ENCODE results near the gene ENTPD6. TPM values are rescaled to one million over a fixed set of nuclear protein-coding genes. Genes with fewer than 3 reads are reported as not detected.
"Not testable (repeated sequence)": the region's sequence is repeated elsewhere in the genome, so short reads cannot be mapped to it uniquely, and the experiment has no call there.

The ENTPD6 gene
- total RNA-seq, 3 donors from 2014 or later (not counting 1 experiment from before 2014, with no cell fraction given) = 36.4 to 43.1 (median 41.4) TPM

DNA sequence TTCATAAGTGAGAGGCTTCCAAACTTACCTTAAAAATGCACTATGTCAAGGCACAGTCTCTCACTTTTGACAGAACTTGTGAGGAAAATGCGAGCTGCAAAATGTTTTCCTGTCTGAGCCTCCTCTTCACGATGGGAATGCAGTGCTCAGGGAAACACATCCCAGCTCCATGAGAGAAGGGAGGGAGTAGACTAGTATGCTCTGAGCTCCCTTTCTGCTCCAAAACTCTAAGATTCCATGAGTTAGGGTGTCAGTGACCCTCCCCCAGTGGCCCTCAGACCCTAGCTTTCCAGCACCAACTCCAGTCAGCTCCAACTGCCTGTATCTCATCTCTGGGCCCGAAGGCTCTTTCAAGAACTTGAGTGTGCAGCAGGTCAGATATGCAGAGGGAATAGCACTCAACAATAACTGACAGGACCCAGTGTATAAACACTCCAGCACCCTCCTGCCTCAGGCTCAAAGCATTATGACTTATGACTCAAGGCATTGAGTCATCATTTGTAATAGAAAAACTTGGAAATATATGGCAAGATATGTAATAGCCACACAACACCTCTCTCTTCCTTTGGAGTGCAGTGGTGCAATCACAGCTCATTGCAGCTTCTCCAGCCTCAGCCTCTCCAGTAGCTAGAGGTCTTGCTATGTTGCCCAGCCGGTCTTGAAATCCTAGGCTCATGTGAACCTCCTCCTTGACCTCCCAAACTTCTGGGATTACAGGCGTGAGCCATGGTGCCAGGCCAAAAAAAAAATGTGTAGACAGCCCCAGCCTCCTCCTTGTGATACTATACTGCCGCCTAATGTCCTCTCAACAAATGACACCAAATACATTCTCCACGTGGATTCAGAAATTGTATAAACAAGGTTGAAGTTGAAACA is 16.7 kb upstream of the ENTPD6 start:
- DNase-seq = peak in 1 of 2 donors; percentile 68
- Histone ChIP-seq H3K36me3 (ENCODE audit: control insufficient read depth, insufficient read depth, low read length) (no peaks in the 10 kb centered on the region), H3K27ac (ENCODE audit: low read length) (no peak overlapping the region), H3K4me1 (ENCODE audit: control insufficient read depth, insufficient read depth, low read length) (no peaks in the 10 kb centered on the region), H3K9me3 (ENCODE audit: control insufficient read depth, insufficient read depth, low read length) (no peaks in the 10 kb centered on the region), H3K4me3 (ENCODE audit: low read length) (no peak overlapping the region), H3K27me3 (ENCODE audit: control insufficient read depth, insufficient read depth, low read length) (no peaks in the 10 kb centered on the region)
- Mint-ChIP-seq H3K36me3 (peaks cover 7% of the 10 kb centered on the region), H3K27me3 (ENCODE audit: low read depth in 2 of 2) (peaks cover 6 to 35% of the 10 kb centered on the region in 2 donors), H3K4me1 (no peaks in the 10 kb centered on the region), H3K4me3 (no peak overlapping the region), H3K9me3 (peaks cover 3% of the 10 kb centered on the region in 2 donors), H3K27ac (no peak overlapping the region)
- intact Hi-C loops (cut with micrococcal nuclease) = no loop called here
- TF ChIP-seq, protein P1, sequence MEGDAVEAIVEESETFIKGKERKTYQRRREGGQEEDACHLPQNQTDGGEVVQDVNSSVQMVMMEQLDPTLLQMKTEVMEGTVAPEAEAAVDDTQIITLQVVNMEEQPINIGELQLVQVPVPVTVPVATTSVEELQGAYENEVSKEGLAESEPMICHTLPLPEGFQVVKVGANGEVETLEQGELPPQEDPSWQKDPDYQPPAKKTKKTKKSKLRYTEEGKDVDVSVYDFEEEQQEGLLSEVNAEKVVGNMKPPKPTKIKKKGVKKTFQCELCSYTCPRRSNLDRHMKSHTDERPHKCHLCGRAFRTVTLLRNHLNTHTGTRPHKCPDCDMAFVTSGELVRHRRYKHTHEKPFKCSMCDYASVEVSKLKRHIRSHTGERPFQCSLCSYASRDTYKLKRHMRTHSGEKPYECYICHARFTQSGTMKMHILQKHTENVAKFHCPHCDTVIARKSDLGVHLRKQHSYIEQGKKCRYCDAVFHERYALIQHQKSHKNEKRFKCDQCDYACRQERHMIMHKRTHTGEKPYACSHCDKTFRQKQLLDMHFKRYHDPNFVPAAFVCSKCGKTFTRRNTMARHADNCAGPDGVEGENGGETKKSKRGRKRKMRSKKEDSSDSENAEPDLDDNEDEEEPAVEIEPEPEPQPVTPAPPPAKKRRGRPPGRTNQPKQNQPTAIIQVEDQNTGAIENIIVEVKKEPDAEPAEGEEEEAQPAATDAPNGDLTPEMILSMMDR (IDR thresholded peaks at IDR 0.05) = peak; percentile 57
- peak; percentile 64 to 71 (median 68) for ATAC-seq
- WGBS (ENCODE audit: insufficient coverage) = 73% methylated on average over 5 of the region's 7 CpGs

DNA sequence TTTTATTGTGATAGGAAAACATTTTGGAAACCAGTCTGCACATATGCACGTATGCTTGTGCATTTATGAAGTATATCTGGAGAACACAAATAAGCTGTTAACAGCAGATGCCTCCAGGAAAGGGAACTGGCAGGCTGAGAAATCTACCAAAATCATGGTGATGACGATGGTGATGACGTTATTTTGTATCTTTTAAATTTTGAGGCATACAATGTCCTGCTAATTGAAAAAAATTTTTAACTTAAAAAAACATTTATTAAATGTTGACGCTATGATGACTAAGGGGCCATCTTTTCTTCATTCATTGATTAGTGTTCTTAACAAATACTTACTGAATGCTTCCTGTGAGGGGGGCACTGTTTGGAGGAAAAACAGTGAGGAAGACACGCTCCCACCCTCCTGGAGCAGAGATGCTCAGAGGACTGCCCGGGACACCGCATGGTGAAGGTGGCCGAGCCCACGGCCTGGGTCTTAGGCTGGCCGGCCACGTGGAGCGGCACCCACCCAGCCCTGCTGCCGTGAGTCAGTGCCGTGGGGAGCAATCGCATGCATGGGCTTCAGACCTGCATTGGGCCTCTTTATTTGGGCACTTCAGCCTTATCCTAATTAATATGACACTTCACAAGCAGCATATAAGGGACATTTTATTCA is 15.9 kb upstream of the ENTPD6 start:
- Mint-ChIP-seq H3K27me3 (ENCODE audit: low read depth in 2 of 2) (peaks cover 13 to 40% of the 10 kb centered on the region in 2 donors), H3K36me3 (peaks cover 10% of the 10 kb centered on the region), H3K9me3 (peaks cover 3 to 5% of the 10 kb centered on the region in 2 donors), H3K4me3 (no peak overlapping the region), H3K27ac (no peak overlapping the region), H3K4me1 (no peaks in the 10 kb centered on the region)
- Histone ChIP-seq H3K36me3 (ENCODE audit: control insufficient read depth, insufficient read depth, low read length) (no peaks in the 10 kb centered on the region), H3K27me3 (ENCODE audit: control insufficient read depth, insufficient read depth, low read length) (no peaks in the 10 kb centered on the region), H3K27ac (ENCODE audit: low read length) (no peak overlapping the region), H3K4me1 (ENCODE audit: control insufficient read depth, insufficient read depth, low read length) (no peaks in the 10 kb centered on the region), H3K9me3 (ENCODE audit: control insufficient read depth, insufficient read depth, low read length) (no peaks in the 10 kb centered on the region), H3K4me3 (ENCODE audit: low read length) (no peak overlapping the region)
- TF ChIP-seq, protein P1 (IDR thresholded peaks at IDR 0.05) = no peak
- intact Hi-C loops (cut with micrococcal nuclease) = no loop called here
- 73% methylated on average over 14 of the region's 15 CpGs for WGBS (ENCODE audit: insufficient coverage)
- no peak for DNase-seq
- ATAC-seq = no peak

DNA sequence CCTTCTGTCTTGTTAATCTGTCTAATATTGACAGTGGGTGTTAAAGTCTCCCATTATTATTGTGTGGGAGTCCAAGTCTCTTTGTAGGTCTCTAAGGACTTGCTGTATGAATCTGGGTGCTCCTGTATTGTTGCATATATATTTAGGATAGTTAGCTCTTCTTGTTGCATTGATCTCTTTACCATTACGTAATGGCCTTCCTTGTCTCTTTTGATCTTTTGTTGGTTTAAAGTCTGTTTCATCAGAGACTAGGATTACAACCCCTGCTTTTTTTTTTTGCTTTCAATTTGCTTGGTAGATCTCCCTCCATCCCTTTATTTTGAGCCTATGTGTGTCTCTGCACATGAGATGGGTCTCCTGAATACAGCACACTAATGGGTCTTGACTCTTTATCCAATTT is 11.1 kb upstream of the ENTPD6 start:
- H3K36me3 ChIP-seq (ENCODE audit: control insufficient read depth, insufficient read depth, low read length); H3K4me3 ChIP-seq (ENCODE audit: low read length); H3K27me3 ChIP-seq (ENCODE audit: control insufficient read depth, insufficient read depth, low read length); H3K36me3 Mint-ChIP-seq; H3K4me1 ChIP-seq (ENCODE audit: control insufficient read depth, insufficient read depth, low read length); H3K27ac Mint-ChIP-seq; intact Hi-C loops (cut with micrococcal nuclease); H3K9me3 ChIP-seq (ENCODE audit: control insufficient read depth, insufficient read depth, low read length); H3K27ac ChIP-seq (ENCODE audit: low read length); H3K4me3 Mint-ChIP-seq; H3K4me1 Mint-ChIP-seq; ATAC-seq; DNase-seq; H3K9me3 Mint-ChIP-seq: not testable (repeated sequence)
- 100% methylated on average over 1 of the region's 1 CpG for WGBS (ENCODE audit: insufficient coverage)
- peaks cover 23 to 41% of the 10 kb centered on the region in 2 donors for H3K27me3 Mint-ChIP-seq (ENCODE audit: low read depth in 2 of 2)

DNA sequence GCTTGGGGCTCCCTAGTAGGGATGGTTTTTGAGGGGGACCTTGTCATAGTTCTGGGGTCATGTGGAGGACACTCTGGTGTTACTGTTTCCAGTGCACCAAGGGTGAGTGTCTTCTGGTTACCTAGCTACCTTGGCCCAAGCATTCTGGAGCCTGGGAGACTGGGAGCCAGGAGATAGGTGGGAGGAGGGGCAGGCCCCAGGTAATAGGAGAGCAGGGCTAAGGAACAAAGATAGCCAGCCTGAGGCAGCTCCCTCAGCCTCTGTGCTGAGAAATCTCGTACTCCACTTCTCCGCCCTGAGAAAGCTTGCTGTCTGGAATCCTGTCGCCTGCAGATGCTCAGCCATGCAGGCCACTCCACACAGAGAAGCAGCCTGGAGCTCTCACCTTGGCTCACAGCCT is 8.3 kb upstream of the ENTPD6 start:
- ATAC-seq (no peak), DNase-seq (no peak)
- H3K9me3 ChIP-seq (ENCODE audit: control insufficient read depth, insufficient read depth, low read length) = no peaks in the 10 kb centered on the region
- H3K36me3 ChIP-seq (ENCODE audit: control insufficient read depth, insufficient read depth, low read length) = no peaks in the 10 kb centered on the region
- peaks cover 3 to 5% of the 10 kb centered on the region in 2 donors for H3K9me3 Mint-ChIP-seq
- peaks cover 10% of the 10 kb centered on the region for H3K36me3 Mint-ChIP-seq
- H3K4me3 ChIP-seq (ENCODE audit: low read length) = no peak overlapping the region
- no peak overlapping the region for H3K27ac Mint-ChIP-seq
- 96% methylated on average over 3 of the region's 3 CpGs for WGBS (ENCODE audit: insufficient coverage)
- intact Hi-C loops (cut with micrococcal nuclease) = no loop called here
- peaks cover 3% of the 10 kb centered on the region for H3K27me3 ChIP-seq (ENCODE audit: control insufficient read depth, insufficient read depth, low read length)
- H3K27me3 Mint-ChIP-seq (ENCODE audit: low read depth in 2 of 2) = peaks cover 30 to 39% of the 10 kb centered on the region in 2 donors
- no peak overlapping the region for H3K27ac ChIP-seq (ENCODE audit: low read length)
- TF ChIP-seq, protein P1 (IDR thresholded peaks at IDR 0.05) = no peak
- H3K4me1 Mint-ChIP-seq = no peaks in the 10 kb centered on the region
- H3K4me3 Mint-ChIP-seq = no peak overlapping the region
- H3K4me1 ChIP-seq (ENCODE audit: control insufficient read depth, insufficient read depth, low read length) = no peaks in the 10 kb centered on the region
